A549 (cell line): Measurements from ENCODE around the gene TRIO.

Experiments
- BCL3 ChIP-seq: fragments of >200 bp; sonication (Bioruptor Twin); formaldehyde crosslinking; IDR thresholded peaks from 3 replicates; pipeline ENCODE4 v1.6.1; 2016
- CTCF ChIP-seq: fragments of >200 bp; sonication (Bioruptor Twin); formaldehyde crosslinking; IDR thresholded peaks from 3 replicates; pipeline ENCODE4 v1.5.1; 2016
- EP300 ChIP-seq, 2 experiments: fragments of >200 bp; sonication (Bioruptor Twin); formaldehyde crosslinking; IDR thresholded peaks; 2 replicates in 1 of 2; 3 replicates in 1 of 2; pipeline ENCODE4 v1.6.1; 2016 to 2017
- FOXS1 ChIP-seq: fragments of 250-450 bp; sonication (Bioruptor Pico); IDR thresholded peaks from 2 replicates; pipeline ENCODE4 v1.5.0; 2020; ENCODE audit warnings: mild to moderate bottlenecking, moderate library complexity
- GATA3 ChIP-seq: IDR thresholded peaks from 2 replicates; pipeline ENCODE4 v1.6.1; 2012; ENCODE audit warnings: borderline replicate concordance
- HEYL ChIP-seq: fragments of 250-450 bp; sonication (Bioruptor Pico); IDR thresholded peaks from 2 replicates; pipeline ENCODE4 v1.8.0; 2021; ENCODE audit warnings: mild to moderate bottlenecking, moderate library complexity
- JUN ChIP-seq, 2 experiments: fragments of >200 bp; sonication (Bioruptor Twin); formaldehyde crosslinking; IDR thresholded peaks; 2 replicates in 1 of 2; 3 replicates in 1 of 2; pipeline ENCODE4 v1.6.1; 2016 to 2017
- MAX ChIP-seq: IDR thresholded peaks from 2 replicates; pipeline ENCODE4 v1.6.1; 2012
- NR3C1 ChIP-seq: fragments of >200 bp; sonication (Bioruptor Twin); formaldehyde crosslinking; IDR thresholded peaks from 3 replicates; pipeline ENCODE4 v1.6.1; 2017
- POLR2A ChIP-seq: IDR thresholded peaks from 2 replicates; pipeline ENCODE4 v1.6.1; 2012; ENCODE audit warnings: mild to moderate bottlenecking, low read length
- RAD21 ChIP-seq, 2 experiments: fragments of >200 bp in 1 of 2; sonication (Bioruptor Twin) in 1 of 2; formaldehyde crosslinking in 1 of 2; IDR thresholded peaks in 1 of 2; conservative IDR thresholded peaks in 1 of 2; 2 replicates in 1 of 2; 3 replicates in 1 of 2; pipeline ENCODE4 v1.6.1; 2012 to 2018; ENCODE audit warnings: inconsistent platforms in 1 of 2
- REST ChIP-seq: fragments of 200-600 bp; sonication (generic); IDR thresholded peaks from 2 replicates; pipeline ENCODE4 v1.6.1; 2016; ENCODE audit warnings: antibody characterized with exemption, mild to moderate bottlenecking, moderate library complexity
- SMC3 ChIP-seq: fragments of >200 bp; sonication (Bioruptor Twin); formaldehyde crosslinking; IDR thresholded peaks from 3 replicates; pipeline ENCODE4 v1.6.1; 2018; ENCODE audit warnings: inconsistent platforms
- ZC3H11A ChIP-seq: fragments of 450-650 bp; IDR thresholded peaks from 2 replicates; pipeline ENCODE4 v1.6.1; 2014; ENCODE audit warnings: antibody characterized with exemption, mild to moderate bottlenecking

- TF ChIP-seq MAX, result no peak
- no peak for TF ChIP-seq POLR2A
- TF ChIP-seq FOXS1, result no peak
- no peak for TF ChIP-seq CTCF
- TF ChIP-seq ZC3H11A, result no peak
- no peak for TF ChIP-seq HEYL (CRISPR knock-in tag)
- TF ChIP-seq RAD21 (conservative IDR thresholded peaks at IDR 0.05 in 1 of 2, IDR thresholded peaks at IDR 0.05 in 1 of 2), result no peak
- no peak for TF ChIP-seq NR3C1
- no peak for TF ChIP-seq JUN (IDR thresholded peaks at IDR 0.05)
- no peak for TF ChIP-seq EP300 (IDR thresholded peaks at IDR 0.05)
- TF ChIP-seq GATA3, result no peak
- no peak for TF ChIP-seq SMC3
- no peak for TF ChIP-seq REST
- no peak for TF ChIP-seq BCL3
Measured at GRCh38 chr5:14453481-14453880, 310.3 kb downstream of the TRIO start.
